Measurements from ENCODE around the gene RABGAP1L.

GRCh38 chr1:174692313-174692712, 533.0 kb downstream of the RABGAP1L start:
- TF ChIP-seq, protein P1, sequence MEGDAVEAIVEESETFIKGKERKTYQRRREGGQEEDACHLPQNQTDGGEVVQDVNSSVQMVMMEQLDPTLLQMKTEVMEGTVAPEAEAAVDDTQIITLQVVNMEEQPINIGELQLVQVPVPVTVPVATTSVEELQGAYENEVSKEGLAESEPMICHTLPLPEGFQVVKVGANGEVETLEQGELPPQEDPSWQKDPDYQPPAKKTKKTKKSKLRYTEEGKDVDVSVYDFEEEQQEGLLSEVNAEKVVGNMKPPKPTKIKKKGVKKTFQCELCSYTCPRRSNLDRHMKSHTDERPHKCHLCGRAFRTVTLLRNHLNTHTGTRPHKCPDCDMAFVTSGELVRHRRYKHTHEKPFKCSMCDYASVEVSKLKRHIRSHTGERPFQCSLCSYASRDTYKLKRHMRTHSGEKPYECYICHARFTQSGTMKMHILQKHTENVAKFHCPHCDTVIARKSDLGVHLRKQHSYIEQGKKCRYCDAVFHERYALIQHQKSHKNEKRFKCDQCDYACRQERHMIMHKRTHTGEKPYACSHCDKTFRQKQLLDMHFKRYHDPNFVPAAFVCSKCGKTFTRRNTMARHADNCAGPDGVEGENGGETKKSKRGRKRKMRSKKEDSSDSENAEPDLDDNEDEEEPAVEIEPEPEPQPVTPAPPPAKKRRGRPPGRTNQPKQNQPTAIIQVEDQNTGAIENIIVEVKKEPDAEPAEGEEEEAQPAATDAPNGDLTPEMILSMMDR (IDR thresholded peaks at IDR 0.05): no peak
- TF ChIP-seq POLR2A (IDR thresholded peaks at IDR 0.05): no peak

Data from lower leg skin (tissue), 3 donors.